PFSK-1 (cell line): ENCODE data around the gene NOC2L.

Source experiments
- FOXP2 ChIP-seq: optimal IDR thresholded peaks from 2 replicates; pipeline ENCODE3; 2011; ENCODE audit warnings: borderline replicate concordance, control low read depth, inconsistent platforms; ENCODE audit not compliant: insufficient read depth; ENCODE audit errors: extremely low read length, extremely low read depth
- POLR2AphosphoS5 ChIP-seq: IDR thresholded peaks from 2 replicates; pipeline ENCODE4 v1.6.1; 2012; ENCODE audit warnings: low read depth, mild to moderate bottlenecking, control low read depth, low read length, moderate library complexity
- REST ChIP-seq, 2 experiments: IDR thresholded peaks; 2 replicates each; pipeline versions ENCODE4 v1.6.1 to v1.8.0; 2011 to 2012; ENCODE audit warnings: low read depth in 2 of 2, low read length in 2 of 2, control low read depth in 1 of 2, inconsistent platforms in 1 of 2, mild to moderate bottlenecking in 1 of 2, moderate library complexity in 1 of 2; ENCODE audit not compliant: insufficient read depth in 1 of 2
- SIN3A ChIP-seq: IDR thresholded peaks from 2 replicates; pipeline ENCODE4 v1.6.1; 2012; ENCODE audit warnings: mild to moderate bottlenecking, low read length, moderate library complexity, borderline replicate concordance; ENCODE audit not compliant: insufficient read depth
- TAF1 ChIP-seq: IDR thresholded peaks from 2 replicates; pipeline ENCODE4 v1.6.1; 2012; ENCODE audit warnings: low read length, control low read depth, borderline replicate concordance; ENCODE audit not compliant: insufficient read depth

The NOC2L gene

DNA sequence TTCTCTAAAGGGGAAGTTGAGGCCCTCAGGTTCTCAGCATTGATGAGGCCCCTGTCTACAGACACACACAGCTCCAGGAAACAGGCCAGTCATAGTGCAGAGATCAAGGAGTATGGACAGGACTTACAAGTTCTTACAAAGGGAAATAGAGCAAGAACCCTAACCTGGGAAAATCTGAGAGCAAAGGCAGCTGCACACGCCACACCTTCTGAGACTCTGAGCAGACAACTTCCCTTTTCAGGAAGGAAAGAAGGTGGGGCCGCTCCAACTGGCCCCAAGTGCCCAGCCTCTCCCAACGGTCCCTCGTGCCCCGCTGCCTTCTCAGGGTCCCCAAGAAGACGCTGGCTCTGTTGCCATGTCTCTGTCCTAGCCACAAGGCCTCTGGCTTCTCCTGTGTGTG is 3.6 kb downstream of the NOC2L start:
- no peak for TF ChIP-seq POLR2AphosphoS5

DNA sequence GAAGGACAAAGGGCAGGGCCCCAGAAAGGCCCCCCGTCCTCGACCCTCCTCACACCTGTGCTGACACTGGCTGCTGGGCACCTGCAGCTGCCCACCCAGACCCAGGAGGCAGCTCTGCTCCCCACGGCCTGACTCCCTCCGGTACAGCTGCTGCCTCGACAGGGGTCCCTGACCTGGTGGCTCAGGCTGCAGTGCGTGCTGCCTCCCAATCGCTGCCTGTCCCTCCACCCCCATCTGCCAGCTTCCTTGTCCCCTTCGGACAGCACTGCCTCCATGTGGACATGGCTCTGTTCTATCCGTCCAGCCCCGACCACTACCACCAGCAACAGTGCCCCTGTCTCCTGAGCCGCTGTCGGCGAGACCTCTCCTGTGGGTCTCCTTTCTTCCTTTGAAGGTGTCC is 4.1 kb downstream of the NOC2L start:
- TF ChIP-seq REST (IDR thresholded peaks at IDR 0.05; ENCODE audit: insufficient read depth in 1 of 2, low read depth in 2 of 2, low read length in 2 of 2) = no peak

- TF ChIP-seq FOXP2 = no peak
- no peak for TF ChIP-seq SIN3A
- TF ChIP-seq REST (IDR thresholded peaks at IDR 0.05; ENCODE audit: insufficient read depth in 1 of 2, low read depth in 2 of 2, low read length in 2 of 2) = no peak
Measured at GRCh38 chr1:953524-954320, 5.3 kb downstream of the NOC2L start.

DNA sequence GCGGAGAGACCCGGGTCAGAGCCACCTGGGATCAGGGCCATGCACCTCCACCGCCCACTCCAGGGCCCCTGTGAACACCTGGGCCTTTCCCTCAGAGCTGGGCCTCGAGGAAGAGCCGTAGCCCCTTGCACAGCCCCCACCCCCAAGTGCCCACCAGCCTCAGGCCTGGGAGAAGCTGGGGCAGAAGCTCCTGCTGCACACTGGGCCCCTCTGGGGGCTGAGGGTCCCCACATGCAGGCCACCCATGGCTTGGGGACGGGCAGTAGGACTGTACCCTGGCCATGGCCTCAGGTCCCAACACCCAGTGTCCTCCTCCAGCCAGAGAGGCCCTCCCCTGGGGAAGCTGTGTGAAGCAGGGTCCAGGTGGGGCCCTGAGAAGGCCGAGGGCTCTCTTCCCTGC is 6.5 kb downstream of the NOC2L start:
- TF ChIP-seq FOXP2 (no peak), POLR2AphosphoS5 (no peak), REST (IDR thresholded peaks at IDR 0.05; ENCODE audit: insufficient read depth in 1 of 2, low read depth in 2 of 2, low read length in 2 of 2) (no peak)

GRCh38 chr1:952201-952600 is 6.9 kb downstream of the NOC2L start:
- TF ChIP-seq FOXP2 (no peak), POLR2AphosphoS5 (no peak)

DNA sequence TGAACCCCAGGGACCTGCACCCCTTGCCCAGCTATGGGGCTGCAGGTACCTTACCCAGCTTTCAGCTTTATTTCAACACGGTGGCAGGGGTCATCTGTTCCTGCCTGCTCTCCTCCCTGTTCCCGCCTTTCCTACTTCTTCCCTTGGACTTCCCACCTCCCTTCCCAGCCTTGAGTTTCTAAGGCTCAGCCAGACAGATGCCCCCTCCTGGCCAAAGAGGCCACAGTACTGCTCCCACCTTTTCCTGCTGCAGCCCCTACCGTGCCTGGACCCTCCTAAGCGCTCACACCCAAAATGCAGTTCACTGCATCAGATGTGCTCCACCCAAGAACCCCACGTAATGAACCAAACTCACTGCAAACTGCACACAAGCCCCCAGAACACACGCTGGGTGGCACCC is 7.7 kb downstream of the NOC2L start:
- TF ChIP-seq TAF1 = no peak
- TF ChIP-seq POLR2AphosphoS5 = no peak
- no peak for TF ChIP-seq REST (IDR thresholded peaks at IDR 0.05; ENCODE audit: insufficient read depth in 1 of 2, low read depth in 2 of 2, low read length in 2 of 2)
- no peak for TF ChIP-seq SIN3A
- TF ChIP-seq FOXP2 = no peak
